ENCODE measurements around the gene DMAC2L.
"Not testable (repeated sequence)": the region's sequence is repeated elsewhere in the genome, so short reads cannot be mapped to it uniquely, and the experiment has no call there.

The DMAC2L gene

DNA sequence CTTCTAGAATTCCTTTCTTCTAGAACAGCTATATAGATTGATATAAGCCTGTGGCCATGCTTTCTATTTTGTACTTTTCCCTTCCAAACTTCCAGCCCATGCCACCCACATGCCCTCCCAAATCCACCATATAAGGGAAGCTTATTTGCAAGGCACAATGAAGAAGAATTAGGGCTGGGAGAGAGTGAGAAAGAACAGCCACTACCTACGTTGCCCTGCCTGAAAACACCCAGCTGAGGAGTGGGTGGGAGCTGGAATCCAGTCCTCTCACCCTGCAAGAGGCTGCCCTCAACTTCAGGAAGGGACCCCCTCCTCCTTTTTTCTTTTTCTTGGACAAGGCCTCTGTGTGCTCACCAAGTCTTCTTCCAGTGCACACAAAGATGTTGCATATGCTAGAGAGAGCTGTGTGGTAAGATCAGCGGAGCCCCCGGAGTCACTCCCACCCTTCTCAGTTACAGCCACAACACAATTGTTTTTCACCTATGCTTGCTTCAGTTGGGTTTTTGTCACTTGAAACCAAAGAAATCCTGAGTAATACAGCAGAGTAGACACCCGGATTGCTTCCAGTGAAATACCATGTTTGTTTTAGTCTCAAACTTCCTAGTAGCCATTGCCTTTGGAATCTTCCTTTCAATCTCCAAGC, 45.8 kb downstream of the DMAC2L start:
- Mint-ChIP-seq H3K9me3 (no peaks in the 10 kb centered on the region), H3K4me1 (peaks cover 11% of the 10 kb centered on the region), H3K27ac (no peak overlapping the region), H3K36me3 (peaks cover 9% of the 10 kb centered on the region), H3K4me3 (no peak overlapping the region)
- DNase-seq (ENCODE audit: low spot score in 2 of 2) = no peak
- ATAC-seq = no peak

DNA sequence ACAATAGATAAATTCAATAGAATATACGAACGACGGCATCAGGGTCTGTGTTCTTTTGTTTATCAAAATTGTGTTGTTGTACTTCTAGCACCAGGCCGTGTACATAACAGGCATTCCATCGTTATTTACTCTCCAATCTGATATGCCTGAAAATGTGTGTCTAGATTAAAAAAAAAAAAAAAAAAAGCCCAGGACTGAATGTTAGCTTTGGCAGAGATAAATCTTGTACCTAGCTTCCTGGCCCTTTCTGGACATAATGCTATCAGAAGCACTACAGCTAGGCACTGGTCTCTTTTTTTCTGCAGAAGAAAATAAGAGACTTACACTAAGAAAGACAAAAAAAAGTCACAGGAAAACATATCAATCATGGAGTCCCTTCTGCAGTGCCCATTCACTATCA, 47.5 kb downstream of the DMAC2L start:
- Mint-ChIP-seq H3K4me1 (peaks cover 22% of the 10 kb centered on the region), H3K4me3 (no peak overlapping the region), H3K36me3 (peaks cover 10% of the 10 kb centered on the region), H3K9me3 (no peaks in the 10 kb centered on the region), H3K27ac (no peak overlapping the region)
- DNase-seq (ENCODE audit: low spot score in 2 of 2) = no peak
- ATAC-seq = no peak

DNA sequence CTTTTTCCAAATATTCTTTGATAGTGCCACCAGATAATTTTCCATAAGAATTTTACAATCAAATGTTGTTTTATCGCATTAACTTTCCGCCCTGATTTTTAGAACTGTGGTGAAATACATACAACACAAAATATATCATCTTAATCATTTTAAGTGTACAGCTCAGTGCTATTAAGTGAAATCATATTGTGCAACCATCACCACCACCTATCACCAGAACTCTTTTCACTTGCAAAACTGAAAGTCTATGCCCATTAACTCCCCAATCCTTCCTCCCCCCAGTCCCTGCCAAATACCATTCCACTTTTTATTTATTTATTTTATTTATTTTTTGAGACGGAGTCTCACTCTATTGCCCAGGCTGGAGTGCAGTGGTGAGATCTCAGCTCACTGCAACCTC, 48.0 kb downstream of the DMAC2L start:
- Mint-ChIP-seq H3K4me3 (no peak overlapping the region), H3K36me3 (peaks cover 10% of the 10 kb centered on the region)
- no peak for ATAC-seq

DNA sequence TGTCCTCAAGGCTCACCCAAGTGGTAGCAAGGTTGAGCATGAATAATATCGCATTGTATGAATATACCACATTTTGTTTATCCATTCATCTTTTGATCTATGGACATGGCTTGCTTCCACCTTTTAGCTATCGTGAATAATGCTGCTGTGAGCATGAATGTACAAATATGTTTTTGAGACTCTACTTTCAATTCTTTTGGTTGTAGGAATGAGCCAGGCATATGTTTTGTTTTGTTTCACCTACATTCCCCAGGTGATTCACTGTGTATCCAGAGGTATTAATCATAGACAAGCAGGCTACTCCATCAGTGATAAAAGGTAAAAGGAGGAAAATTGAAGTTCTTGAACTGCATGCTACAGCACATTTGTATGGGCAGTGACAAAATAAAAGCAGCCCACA, 48.7 kb downstream of the DMAC2L start:
- peaks cover 23% of the 10 kb centered on the region for H3K4me1 Mint-ChIP-seq
- ATAC-seq = no peak

More for the DNA sequence above, 48.0 kb downstream of the DMAC2L start:
- H3K9me3 Mint-ChIP-seq = no peaks in the 10 kb centered on the region
- H3K27ac Mint-ChIP-seq = no peak overlapping the region
- DNase-seq (ENCODE audit: low spot score in 2 of 2) = no peak
- peaks cover 22% of the 10 kb centered on the region for H3K4me1 Mint-ChIP-seq

DNA sequence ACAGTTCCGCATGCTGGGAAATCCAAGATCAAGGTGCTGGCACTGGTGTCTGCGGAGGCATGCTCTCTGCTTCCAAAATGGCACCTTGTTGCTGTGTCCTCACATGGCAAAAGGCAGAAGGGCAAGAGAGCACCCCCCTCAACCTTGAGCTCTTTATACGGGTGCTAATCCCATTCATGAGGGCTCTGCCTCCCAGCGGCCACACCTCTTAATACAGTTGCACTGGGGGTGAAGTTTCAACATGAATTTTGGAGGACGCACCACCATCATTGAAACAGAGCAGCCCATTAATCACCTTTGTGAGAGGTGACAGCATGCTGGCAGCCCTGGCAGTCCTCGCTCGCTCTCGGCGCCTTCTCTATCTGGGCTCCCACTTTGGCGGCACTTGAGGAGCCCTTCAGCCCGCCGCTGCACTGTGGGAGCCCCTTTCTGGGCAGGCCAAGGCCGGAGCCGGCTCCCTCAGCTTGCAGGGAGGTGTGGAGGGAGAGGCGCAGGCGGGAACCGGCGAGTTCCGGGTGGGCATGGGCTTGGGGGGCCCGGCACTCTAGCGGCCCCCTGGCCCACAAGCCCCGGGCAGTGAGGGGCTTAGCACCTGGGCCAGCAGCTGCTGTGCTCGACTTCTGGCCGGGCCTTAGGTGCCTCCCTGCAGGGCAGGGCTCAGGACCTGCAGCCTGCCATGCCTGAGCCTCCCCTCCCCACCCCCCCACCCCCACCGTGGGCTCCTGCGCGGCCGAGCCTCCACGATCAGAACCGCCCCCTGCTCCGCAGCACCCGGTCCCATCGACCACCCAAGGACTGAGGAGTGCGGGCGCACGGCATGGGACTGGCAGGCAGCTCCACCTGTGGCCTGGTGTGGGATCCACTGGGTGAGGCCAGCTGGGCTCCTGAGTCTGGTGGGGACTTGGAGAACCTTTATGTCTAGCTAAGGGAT, 49.6 kb downstream of the DMAC2L start:
- not testable (repeated sequence) for H3K27ac Mint-ChIP-seq; H3K9me3 Mint-ChIP-seq; DNase-seq (ENCODE audit: low spot score in 2 of 2); ATAC-seq; H3K4me3 Mint-ChIP-seq
- peaks cover 32% of the 10 kb centered on the region for H3K4me1 Mint-ChIP-seq
- H3K36me3 Mint-ChIP-seq = peaks cover 10% of the 10 kb centered on the region

More for the DNA sequence above, 48.7 kb downstream of the DMAC2L start:
- Mint-ChIP-seq H3K36me3 (peaks cover 10% of the 10 kb centered on the region), H3K9me3 (no peaks in the 10 kb centered on the region), H3K27ac (no peak overlapping the region), H3K4me3 (no peak overlapping the region)
- DNase-seq (ENCODE audit: low spot score in 2 of 2) = no peak

DNA sequence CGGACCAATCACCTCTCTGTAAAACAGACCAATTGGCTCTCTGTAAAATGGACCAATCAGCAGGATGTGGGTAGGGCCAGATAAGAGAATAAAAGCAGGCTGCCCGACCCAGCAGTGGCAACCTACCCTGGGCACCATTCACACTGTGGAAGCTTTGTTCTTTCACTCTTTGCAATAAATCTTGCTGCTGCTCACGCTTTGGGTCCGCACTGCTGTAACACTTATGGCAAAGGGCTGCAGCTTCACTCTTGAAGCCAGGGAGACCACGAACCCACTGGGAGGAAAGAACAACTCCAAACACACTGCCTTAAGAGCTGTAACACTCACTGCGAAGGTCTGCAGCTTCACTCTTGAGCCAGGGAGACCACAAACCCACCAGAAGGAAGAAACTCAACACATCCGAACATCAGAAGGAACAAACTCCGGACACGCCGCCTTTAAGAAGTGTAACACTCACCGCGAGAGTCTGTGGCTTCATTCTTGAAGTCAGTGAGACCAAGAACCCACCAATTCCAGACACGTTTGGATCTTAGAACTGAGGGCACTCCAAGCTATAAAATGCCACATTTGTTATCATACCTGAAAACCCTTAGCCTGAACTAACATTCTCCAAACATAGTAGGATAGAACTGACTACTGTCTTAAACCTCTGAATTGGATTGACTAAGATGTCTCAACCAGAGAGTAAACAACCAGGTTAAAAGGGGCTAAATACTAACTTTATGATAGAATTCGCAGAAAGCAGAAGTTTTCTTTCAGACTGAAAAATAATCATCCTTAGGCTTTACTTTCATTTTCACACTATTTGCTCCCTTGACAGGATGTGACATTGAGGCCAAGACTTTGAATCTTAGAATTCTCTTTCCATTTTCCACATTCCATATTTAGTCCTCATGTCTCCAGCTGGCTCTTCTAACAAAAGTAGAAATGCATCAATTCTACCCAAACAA, 50.9 kb downstream of the DMAC2L start:
- DNase-seq (ENCODE audit: low spot score in 2 of 2) = peak in 1 of 2 donors; percentile 67
- Mint-ChIP-seq H3K4me3 (peak overlapping the region; percentile 76), H3K36me3 (peaks cover 10% of the 10 kb centered on the region), H3K4me1 (peaks cover 30% of the 10 kb centered on the region), H3K27ac (peak overlapping the region; percentile 91), H3K9me3 (no peaks in the 10 kb centered on the region)
- ATAC-seq = peak; percentile 56

DNA sequence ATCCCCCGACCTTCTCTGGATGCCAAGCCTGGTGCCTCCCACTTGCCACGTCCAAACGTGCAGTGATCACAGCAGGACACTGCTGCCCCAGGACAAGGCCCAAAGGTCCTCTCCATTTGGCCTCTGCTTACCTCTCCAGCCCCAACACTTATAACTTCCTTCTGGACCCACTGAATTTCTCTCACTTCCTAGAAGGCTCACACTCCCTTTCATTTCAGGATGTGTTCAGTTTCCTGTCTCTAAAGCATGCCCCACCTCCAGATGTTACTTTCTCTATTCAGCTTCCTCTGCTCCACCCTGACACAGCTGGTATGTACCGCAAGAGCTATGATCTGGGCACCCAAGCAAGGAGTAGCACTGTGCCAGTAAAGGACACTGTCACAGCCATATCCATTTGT, 51.6 kb downstream of the DMAC2L start:
- peaks cover 30% of the 10 kb centered on the region for H3K4me1 Mint-ChIP-seq
- H3K9me3 Mint-ChIP-seq = no peaks in the 10 kb centered on the region
- peak; percentile 95 for ATAC-seq
- H3K4me3 Mint-ChIP-seq = peak overlapping the region; percentile 76
- H3K27ac Mint-ChIP-seq = peak overlapping the region; percentile 91
- peaks cover 7% of the 10 kb centered on the region for H3K36me3 Mint-ChIP-seq
- peak in 1 of 2 donors; percentile 65 for DNase-seq (ENCODE audit: low spot score in 2 of 2)

DNA sequence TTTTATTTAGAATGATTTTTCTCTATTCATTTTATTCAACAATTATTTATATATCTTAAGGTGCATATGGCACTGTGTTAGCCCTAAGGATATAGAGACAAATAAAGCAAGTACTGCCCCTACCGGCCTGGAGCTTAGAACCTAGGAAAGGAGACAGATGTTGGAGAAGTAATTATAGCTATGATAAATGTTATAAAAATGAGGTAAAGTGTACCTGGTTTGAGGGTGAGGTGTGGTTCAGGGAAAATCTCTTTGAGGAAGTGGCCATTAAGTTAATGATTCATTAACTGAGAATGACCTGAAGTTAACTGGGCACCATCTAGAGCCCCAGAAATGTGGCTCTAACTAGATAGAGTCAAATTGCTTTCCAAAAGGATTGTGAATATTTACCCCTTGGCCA, 52.7 kb downstream of the DMAC2L start:
- DNase-seq (ENCODE audit: low spot score in 2 of 2) = no peak
- Mint-ChIP-seq H3K4me1 (peaks cover 30% of the 10 kb centered on the region), H3K9me3 (no peaks in the 10 kb centered on the region), H3K36me3 (peaks cover 4% of the 10 kb centered on the region), H3K4me3 (no peak overlapping the region), H3K27ac (no peak overlapping the region)
- no peak for ATAC-seq

DNA sequence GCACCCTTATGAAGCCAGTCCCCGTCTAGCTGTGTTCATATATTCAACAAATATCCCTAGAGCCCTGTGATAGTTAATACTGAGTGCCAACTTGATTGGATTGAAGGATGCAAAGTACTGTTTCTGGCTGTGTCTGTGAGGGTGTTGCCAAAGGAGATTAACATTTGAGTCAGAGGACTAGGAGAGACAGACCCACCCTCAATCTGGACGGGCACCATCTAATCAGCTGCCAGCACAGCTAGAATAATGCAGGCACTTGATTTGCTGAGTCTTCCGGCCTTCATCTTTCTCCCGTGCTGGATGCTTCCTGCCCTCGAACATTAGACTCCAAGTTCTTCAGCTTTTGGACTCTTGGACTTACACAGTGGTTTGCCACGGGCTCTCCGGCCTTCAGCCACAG, 53.4 kb downstream of the DMAC2L start:
- not testable (repeated sequence) for H3K27ac Mint-ChIP-seq; ATAC-seq; H3K9me3 Mint-ChIP-seq; H3K36me3 Mint-ChIP-seq; DNase-seq (ENCODE audit: low spot score in 2 of 2); H3K4me3 Mint-ChIP-seq
- H3K4me1 Mint-ChIP-seq = peaks cover 30% of the 10 kb centered on the region

DNA sequence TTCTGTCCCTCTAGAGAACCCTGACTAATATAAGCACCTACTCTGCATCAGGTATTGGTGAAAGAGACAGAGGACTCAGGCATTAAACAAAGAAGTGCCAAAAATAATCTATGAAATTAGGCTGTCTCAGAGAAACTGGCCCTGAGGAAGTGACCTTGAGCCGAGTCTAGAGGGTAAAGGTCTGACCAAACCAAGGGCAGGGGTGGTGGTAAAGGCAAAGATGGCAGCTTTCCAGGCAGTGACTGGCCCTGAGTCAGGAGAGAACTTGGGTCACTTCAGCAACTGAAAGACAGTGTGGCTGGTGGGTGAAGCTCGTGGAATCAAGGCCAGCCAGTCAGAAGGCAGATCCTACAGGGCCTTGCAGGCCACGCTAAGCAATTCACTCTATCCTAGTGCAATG, 54.0 kb downstream of the DMAC2L start:
- H3K36me3 Mint-ChIP-seq = peaks cover 4% of the 10 kb centered on the region
- peak overlapping the region; percentile 72 for H3K27ac Mint-ChIP-seq
- no peak for ATAC-seq
- H3K9me3 Mint-ChIP-seq = no peaks in the 10 kb centered on the region
- peaks cover 30% of the 10 kb centered on the region for H3K4me1 Mint-ChIP-seq
- DNase-seq (ENCODE audit: low spot score in 2 of 2) = no peak
- no peak overlapping the region for H3K4me3 Mint-ChIP-seq

DNA sequence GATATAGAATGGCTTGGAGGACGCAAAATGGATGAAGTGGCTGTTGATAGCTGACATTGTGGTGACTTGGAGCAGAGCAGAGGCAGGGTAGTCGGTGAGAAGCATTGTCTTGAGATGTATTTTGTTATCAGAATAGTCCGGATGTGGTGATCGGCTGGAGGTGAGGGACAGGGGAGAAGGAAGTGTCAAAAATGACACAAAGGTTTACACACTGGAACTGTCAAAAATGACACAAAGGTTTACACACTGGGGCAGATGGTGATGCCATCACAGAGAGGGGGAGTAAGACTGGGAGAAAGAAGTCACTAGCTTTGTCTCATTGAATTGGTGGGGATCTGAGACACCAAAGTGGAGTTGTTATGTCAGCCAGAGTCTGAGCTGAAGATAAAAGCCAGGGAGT, 54.5 kb downstream of the DMAC2L start:
- H3K9me3 Mint-ChIP-seq = no peaks in the 10 kb centered on the region
- peaks cover 4% of the 10 kb centered on the region for H3K36me3 Mint-ChIP-seq
- peaks cover 30% of the 10 kb centered on the region for H3K4me1 Mint-ChIP-seq
- H3K27ac Mint-ChIP-seq = peak overlapping the region; percentile 72
- DNase-seq (ENCODE audit: low spot score in 2 of 2) (no peak), ATAC-seq (peak; percentile 12)
- no peak overlapping the region for H3K4me3 Mint-ChIP-seq

DNA sequence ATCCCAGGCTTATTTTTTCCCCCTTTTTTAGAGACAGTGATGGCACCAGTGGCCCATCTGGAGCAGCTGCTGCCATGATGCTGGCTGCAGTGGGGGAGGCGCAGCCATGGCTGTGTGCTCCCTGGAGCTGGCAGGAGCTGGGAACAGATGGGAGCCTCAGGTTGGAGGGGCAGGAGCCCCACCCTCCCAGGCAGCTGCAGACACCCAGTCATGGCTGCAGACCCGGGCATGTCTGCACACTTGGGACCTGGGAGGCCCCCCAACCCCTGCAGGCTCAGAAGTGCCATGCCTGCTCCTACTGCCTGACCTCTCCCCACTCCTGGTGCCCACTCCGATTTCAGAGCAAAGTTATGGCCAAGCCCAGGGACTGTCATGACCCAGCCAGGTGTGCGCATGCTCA, 59.4 kb downstream of the DMAC2L start:
- Mint-ChIP-seq H3K4me1 (peaks cover 6% of the 10 kb centered on the region), H3K27ac (no peak overlapping the region), H3K36me3 (no peaks in the 10 kb centered on the region), H3K4me3 (no peak overlapping the region), H3K9me3 (no peaks in the 10 kb centered on the region)
- DNase-seq (ENCODE audit: low spot score in 2 of 2) = no peak
- no peak for ATAC-seq

DNA sequence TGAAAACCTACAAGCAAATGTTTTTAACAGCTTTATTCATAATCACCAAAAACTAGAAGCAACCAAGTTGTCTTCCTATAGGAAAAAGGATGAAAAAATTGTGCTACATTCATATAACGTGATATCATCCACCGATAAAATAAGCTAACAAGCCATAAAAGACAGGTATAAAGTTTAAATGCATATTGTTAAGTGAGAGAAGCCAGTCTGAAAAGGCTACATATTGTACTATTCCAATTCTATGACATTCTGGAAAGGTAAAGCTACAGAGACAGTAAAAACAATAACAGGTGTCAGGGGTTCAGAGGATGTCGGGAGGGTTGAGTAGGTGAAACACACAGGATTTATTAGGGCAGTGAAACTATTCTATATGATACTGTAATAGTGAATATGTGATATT, 61.8 kb downstream of the DMAC2L start:
- no peaks in the 10 kb centered on the region for H3K9me3 Mint-ChIP-seq
- H3K4me3 Mint-ChIP-seq = no peak overlapping the region
- DNase-seq (ENCODE audit: low spot score in 2 of 2) (no peak), ATAC-seq (no peak)
- no peaks in the 10 kb centered on the region for H3K4me1 Mint-ChIP-seq
- no peak overlapping the region for H3K27ac Mint-ChIP-seq
- no peaks in the 10 kb centered on the region for H3K36me3 Mint-ChIP-seq

DNA sequence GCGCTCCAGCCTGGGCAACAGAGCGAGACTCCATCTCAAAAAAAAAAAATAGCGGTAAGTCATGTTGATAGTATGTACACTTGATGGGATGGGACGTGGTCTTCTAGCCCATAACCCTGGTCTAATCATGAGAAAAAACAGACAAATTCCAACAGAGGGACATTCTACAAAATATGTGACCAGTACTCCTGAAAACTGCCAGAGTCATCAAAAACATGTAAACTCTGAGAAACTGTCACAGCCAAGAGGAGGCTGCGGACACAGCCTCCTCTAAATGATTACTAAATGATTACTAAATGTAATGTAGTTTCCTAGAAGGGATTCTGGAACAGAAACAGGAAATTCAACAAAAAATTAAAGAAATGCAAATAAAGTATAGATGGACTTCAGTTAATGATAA, 63.6 kb downstream of the DMAC2L start:
- Mint-ChIP-seq H3K4me1 (no peaks in the 10 kb centered on the region), H3K36me3 (no peaks in the 10 kb centered on the region), H3K27ac (no peak overlapping the region), H3K9me3 (no peaks in the 10 kb centered on the region), H3K4me3 (no peak overlapping the region)
- DNase-seq (ENCODE audit: low spot score in 2 of 2) = no peak
- ATAC-seq = no peak
